HepG2 (cell line): Measurements from ENCODE around the gene HSF4. TPM values are rescaled to one million over a fixed set of nuclear protein-coding genes. Genes with fewer than 3 reads are reported as not detected.

Experiments
- ATAC-seq: fragments of 200-7000 bp; cut with Tn5 transposase; 3 replicates; pipeline ENCODE4 v1.9.1; 2020; ENCODE audit warnings: mild to moderate bottlenecking, moderate library complexity
- BruUV-seq: library from RNA; stranded (reverse); fragments of 400-500 nt; replicated peaks from 2 replicates; lab custom pipeline; 2021; lab: Mats Ljungman, UMichigan
- CTCF ChIA-PET: fragments of 300-600 bp; formaldehyde crosslinking; extraction: SDS; loops from one replicate; lab custom pipeline; 2021; ENCODE audit warnings: low total read pairs, inconsistent platforms, low intra/inter-chr PET ratio; lab: Yijun Ruan, JAX
- POLR2A ChIA-PET: fragments of 350-600 bp; sonication (Branson Sonifier 250); formaldehyde crosslinking; loops from one replicate; lab custom pipeline; 2020; ENCODE audit warnings: antibody characterized with exemption, inconsistent platforms; lab: Yijun Ruan, JAX
- DNase-seq: peaks from one replicate; pipeline ENCODE4 v3.0.0-alpha.2; 2015; ENCODE audit warnings: low spot score
- FAIRE-seq: peaks from 3 replicates; lab custom pipeline; 2011; peaks lifted over from hg19 to GRCh38; lab: Jason Lieb, UNC
- H2AFZ ChIP-seq: one replicate; pipeline ENCODE4 v1.6.1; 2011; ENCODE audit warnings: low read length, inconsistent platforms
- H3K27ac ChIP-seq: fragments of 300-600 bp; 3 replicates; pipeline ENCODE4 v1.8.0; 2011; ENCODE audit warnings: mixed run types, mild to moderate bottlenecking, mixed read lengths, low read length, inconsistent platforms; ENCODE audit not compliant: insufficient read depth; ENCODE audit errors: extremely low read length
- H3K27me3 ChIP-seq, 2 experiments: fragments of 200-600 bp in 1 of 2; 2 replicates in 1 of 2; 3 replicates in 1 of 2; pipeline versions ENCODE4 v1.6.0 to v1.8.0; 2011; ENCODE audit warnings: low read length in 2 of 2, mild to moderate bottlenecking in 2 of 2, moderate library complexity in 2 of 2, inconsistent platforms in 1 of 2; ENCODE audit not compliant: insufficient read depth in 2 of 2, control insufficient read depth in 1 of 2
- H3K36me3 ChIP-seq, 2 experiments: fragments of 200-600 bp in 1 of 2; replicated peaks in 1 of 2; 2 replicates in 1 of 2; 3 replicates in 1 of 2; pipeline versions ENCODE4 v1.5.1 to v1.8.0; 2011; ENCODE audit warnings: low read length in 2 of 2, inconsistent platforms in 1 of 2; ENCODE audit not compliant: insufficient read depth in 2 of 2, control insufficient read depth in 1 of 2
- H3K4me1 ChIP-seq: 2 replicates; pipeline ENCODE4 v1.5.1; 2012; ENCODE audit warnings: low read length, inconsistent platforms; ENCODE audit not compliant: insufficient read depth
- H3K4me2 ChIP-seq: 2 replicates; pipeline ENCODE4 v1.6.0; 2011; ENCODE audit warnings: low read depth, low read length, inconsistent platforms
- H3K4me3 ChIP-seq, 3 experiments: fragments of 200-600 bp in 1 of 3; sonication (generic), shearing (Covaris generic) in 1 of 3; replicated peaks in 1 of 3; 2 replicates each; pipeline ENCODE4 v1.5.1; 2011 to 2016; ENCODE audit warnings: low read length in 3 of 3, inconsistent platforms in 2 of 3, low read depth in 2 of 3, mild to moderate bottlenecking in 2 of 3, control low read depth in 1 of 3, mixed read lengths in 1 of 3; ENCODE audit not compliant: insufficient read depth in 1 of 3
- H3K79me2 ChIP-seq: one replicate; pipeline ENCODE4 v1.6.1; 2011; ENCODE audit warnings: low read length, inconsistent platforms; ENCODE audit not compliant: insufficient read depth
- H3K9ac ChIP-seq: 2 replicates; pipeline ENCODE4 v1.6.0; 2011; ENCODE audit warnings: mild to moderate bottlenecking, low read depth, low read length, inconsistent platforms; ENCODE audit not compliant: insufficient read depth
- H3K9me3 ChIP-seq: 2 replicates; pipeline ENCODE4 v1.5.1; 2012; ENCODE audit warnings: mild to moderate bottlenecking, low read length
- H4K20me1 ChIP-seq: 2 replicates; pipeline ENCODE4 v1.6.0; 2011; ENCODE audit warnings: inconsistent platforms, mild to moderate bottlenecking, low read length, moderate library complexity; ENCODE audit not compliant: insufficient read depth
- ATF3 ChIP-seq: sonication (generic); formaldehyde crosslinking; IDR thresholded peaks from 2 replicates; pipeline ENCODE4 v1.4.0; 2020; ENCODE audit warnings: missing genetic modification reagents
- CHD4 ChIP-seq: fragments of 200-600 bp; sonication (generic); IDR thresholded peaks from 2 replicates; pipeline ENCODE4 v1.7.0; 2017; ENCODE audit warnings: mild to moderate bottlenecking, low read length, borderline replicate concordance
- FOXA1 ChIP-seq, 2 experiments: fragments of 450-650 bp in 1 of 2; sonication (generic) in 1 of 2; formaldehyde crosslinking in 1 of 2; IDR thresholded peaks; 2 replicates each; pipeline versions ENCODE4 v1.4.0 to v1.6.1; 2016 to 2020; ENCODE audit warnings: missing genetic modification reagents in 1 of 2
- JUND ChIP-seq: sonication (generic); formaldehyde crosslinking; IDR thresholded peaks from 2 replicates; pipeline ENCODE4 v1.8.0; 2022; ENCODE audit warnings: mild to moderate bottlenecking, missing genetic modification reagents
- KDM1A ChIP-seq: IDR thresholded peaks from 2 replicates; pipeline ENCODE4 v1.6.1; 2016; ENCODE audit warnings: missing compliant biosample characterization
- MLXIP ChIP-seq: sonication (generic); formaldehyde crosslinking; IDR thresholded peaks from 2 replicates; pipeline ENCODE4 v1.9.0; 2021; ENCODE audit warnings: missing genetic modification reagents, borderline replicate concordance
- NFKB2 ChIP-seq: sonication (generic); formaldehyde crosslinking; IDR thresholded peaks from 2 replicates; pipeline ENCODE4 v1.4.0; 2020; ENCODE audit warnings: missing genetic modification reagents, borderline replicate concordance
- NR2C2 ChIP-seq: sonication (generic); formaldehyde crosslinking; IDR thresholded peaks from 2 replicates; pipeline ENCODE4 v1.4.0; 2020; ENCODE audit warnings: missing genetic modification reagents, mild to moderate bottlenecking, moderate library complexity, borderline replicate concordance
- SALL2 ChIP-seq: sonication (generic); formaldehyde crosslinking; IDR thresholded peaks from 2 replicates; pipeline ENCODE4 v1.8.1; 2023; ENCODE audit warnings: mild to moderate bottlenecking, missing genetic modification reagents, inconsistent platforms
- WIZ ChIP-seq: sonication (generic); formaldehyde crosslinking; IDR thresholded peaks from 2 replicates; pipeline ENCODE4 v1.5.1; 2020; ENCODE audit warnings: mild to moderate bottlenecking, missing genetic modification reagents
- ZBTB7A ChIP-seq: sonication (generic); formaldehyde crosslinking; IDR thresholded peaks from 2 replicates; pipeline ENCODE4 v1.8.0; 2022; ENCODE audit warnings: mild to moderate bottlenecking, missing genetic modification reagents
- ZFX ChIP-seq: sonication (generic); formaldehyde crosslinking; IDR thresholded peaks from 2 replicates; pipeline ENCODE4 v1.4.0; 2020; ENCODE audit warnings: mild to moderate bottlenecking, low read depth, missing genetic modification reagents, moderate library complexity
- ZKSCAN8 ChIP-seq: IDR thresholded peaks from 2 replicates; pipeline ENCODE4 v1.6.1; 2016; ENCODE audit warnings: borderline replicate concordance, missing genetic modification reagents, missing compliant biosample characterization
- ZNF251 ChIP-seq: sonication (generic); formaldehyde crosslinking; IDR thresholded peaks from 2 replicates; pipeline ENCODE4 v1.9.0; 2021; ENCODE audit warnings: mild to moderate bottlenecking, missing genetic modification reagents
- ZNF367 ChIP-seq: sonication (generic); formaldehyde crosslinking; IDR thresholded peaks from 2 replicates; pipeline ENCODE4 v1.4.0; 2020; ENCODE audit warnings: missing genetic modification reagents, borderline replicate concordance
- ZNF460 ChIP-seq: sonication (generic); formaldehyde crosslinking; IDR thresholded peaks from 2 replicates; pipeline ENCODE4 v1.5.1; 2020; ENCODE audit warnings: missing genetic modification reagents, mild to moderate bottlenecking, borderline replicate concordance
- ZNF564 ChIP-seq: sonication (generic); formaldehyde crosslinking; IDR thresholded peaks from 2 replicates; pipeline ENCODE4 v1.8.1; 2023; ENCODE audit warnings: mild to moderate bottlenecking, missing genetic modification reagents
- ZNF577 ChIP-seq: sonication (generic); formaldehyde crosslinking; IDR thresholded peaks from 2 replicates; pipeline ENCODE4 v1.4.0; 2020; ENCODE audit warnings: mild to moderate bottlenecking, low read depth, missing genetic modification reagents, borderline replicate concordance
- ZNF652 ChIP-seq: IDR thresholded peaks from 2 replicates; pipeline ENCODE4 v1.6.1; 2016; ENCODE audit warnings: low read depth, borderline replicate concordance
- ZNF724P ChIP-seq: sonication (generic); formaldehyde crosslinking; IDR thresholded peaks from 2 replicates; pipeline ENCODE4 v1.8.0; 2022; ENCODE audit warnings: missing genetic modification reagents, borderline replicate concordance
- whole genome bisulfite sequencing: methylation state at CpG from one replicate; pipeline ENCODE4 v1.1.6; 2017; ENCODE audit warnings: low lambda C conversion rate; 5-methylcytosine and 5-hydroxymethylcytosine counted together
- in situ Hi-C: cut with HindIII; loops from 2 replicates; pipeline ENCODE4 v1.10.0; 2017; ENCODE audit warnings: low pct_unique_long_range_greater_than_20kb; ENCODE audit not compliant: extremely low pct_ligation_motif_present
- intact Hi-C: fragments of 100-400 bp; cut with micrococcal nuclease; formaldehyde crosslinking; loops from one replicate; pipeline ENCODE4 v1.10.0; 2022; ENCODE audit not compliant: unreplicated experiment
- polyA plus RNA-seq, 8 experiments: library from polyadenylated mRNA; depleted of rRNA in 3 of 8; stranded (reverse) in 7 of 8; unstranded in 1 of 8; fragments of >200 nt; fragmentation: Illumina TruSeq in 4 of 8; extraction: Trizol in 4 of 8; gene quantifications; 2 replicates each; pipeline versions ENCODE4 v1.2.1 to v1.2.3, GENCODE V29; 2011 to 2016; ENCODE audit warnings: low read depth in 4 of 8, missing spikeins in 1 of 8, mixed read lengths in 1 of 8; ENCODE audit not compliant: insufficient read depth in 1 of 8
- total RNA-seq, 5 experiments: library from RNA; depleted of rRNA; stranded (reverse); fragments of >200 nt; fragmentation: Illumina TruSeq; extraction: Trizol; gene quantifications; 2 replicates each; pipeline ENCODE4 v1.2.3, GENCODE V29; 2016; ENCODE audit warnings: low read depth in 1 of 5

The HSF4 gene
- total and polyA plus RNA-seq, 2 of the 13 experiments (the other 11 are each of a cell fraction or from before 2014, with no cell fraction given), result 3.5 to 16.9 TPM

- Histone ChIP-seq H3K36me3 (peaks cover 20 to 30% of the 10 kb centered on the region in 2 experiments), H3K9me3 (no peaks in the 10 kb centered on the region), H3K27ac (no peak overlapping the region), H4K20me1 (no peaks in the 10 kb centered on the region; the same call in 1 of the 2 replicates), H3K79me2 (peaks cover 21% of the 10 kb centered on the region), H3K9ac (peak overlapping the region; percentile 3; the same call in 1 of the 2 replicates), H3K4me3 (peak overlapping the region; percentile 84 to 99 (median 97)), H3K4me1 (peaks cover 45% of the 10 kb centered on the region), H2AFZ (peak overlapping the region; percentile 75), H3K27me3 (peaks cover 7 to 16% of the 10 kb centered on the region in 2 experiments; a peak in 2 of 5 replicates), H3K4me2 (peak overlapping the region; percentile 97)
- in situ Hi-C loops, result no loop called here
- intact Hi-C loops, result no loop called here
- no TSS peak for BruUV-seq
- 0 out of 3 replicates have a peak, but pooled peaks have one; percentile 4 for ATAC-seq
- POLR2A ChIA-PET, result interaction anchor here (0.9 to 1.9 kb wide), 2 partner anchors 9 to 18 kb away, joined by 3 to 7 read pairs; no protein-coding TSS in a partner anchor
- CTCF ChIA-PET, result no interaction called here
- 3% methylated on average over 9 of the region's 9 CpGs for WGBS
- no peak for FAIRE-seq
- no peak for DNase-seq
- TF ChIP-seq WIZ, result no peak
- TF ChIP-seq FOXA1 (IDR thresholded peaks at IDR 0.05), result no peak
- no peak for TF ChIP-seq FOXA1 (CRISPR knock-in tag; IDR thresholded peaks at IDR 0.05)
- TF ChIP-seq ZNF460 (CRISPR knock-in tag), result no peak
- 0 out of 2 replicates have a peak, but pooled peaks have one; percentile 46 for TF ChIP-seq MLXIP (CRISPR knock-in tag)
- peak; percentile 59; the same call in 1 of the 2 replicates for TF ChIP-seq ZNF724P (CRISPR knock-in tag)
- no peak for TF ChIP-seq NFKB2 (CRISPR knock-in tag)
- TF ChIP-seq ATF3 (CRISPR knock-in tag), result no peak
- no peak for TF ChIP-seq ZKSCAN8 (CRISPR knock-in tag)
- no peak for TF ChIP-seq ZNF564 (CRISPR knock-in tag)
- TF ChIP-seq ZNF577 (CRISPR knock-in tag), result no peak
- TF ChIP-seq KDM1A (CRISPR knock-in tag), result no peak
- TF ChIP-seq JUND, result no peak
- no peak for TF ChIP-seq ZBTB7A
- TF ChIP-seq ZFX (CRISPR knock-in tag), result no peak
- TF ChIP-seq ZNF251 (CRISPR knock-in tag), result no peak
- TF ChIP-seq ZNF652 (CRISPR knock-in tag), result no peak
- no peak for TF ChIP-seq CHD4
- no peak for TF ChIP-seq ZNF367 (CRISPR knock-in tag)
- no peak for TF ChIP-seq SALL2
- no peak for TF ChIP-seq NR2C2
Observed at GRCh38 chr16:67191411-67191994, 27.0 kb downstream of the HSF4 start.
